NK-92 treated with Interleukin-12 subunit alpha and Interleukin-12 subunit beta, amount 100 ng/mL, for 24 hours (cell line): ENCODE measurements around the gene DPH6.
"Not testable (repeated sequence)": the region's sequence is repeated elsewhere in the genome, so short reads cannot be mapped to it uniquely, and the experiment has no call there.

Source experiments
- DNase-seq: peaks from one replicate; lab custom pipeline; 2025; lab: John Stamatoyannopoulos, UW

DPH6 gene

DNA sequence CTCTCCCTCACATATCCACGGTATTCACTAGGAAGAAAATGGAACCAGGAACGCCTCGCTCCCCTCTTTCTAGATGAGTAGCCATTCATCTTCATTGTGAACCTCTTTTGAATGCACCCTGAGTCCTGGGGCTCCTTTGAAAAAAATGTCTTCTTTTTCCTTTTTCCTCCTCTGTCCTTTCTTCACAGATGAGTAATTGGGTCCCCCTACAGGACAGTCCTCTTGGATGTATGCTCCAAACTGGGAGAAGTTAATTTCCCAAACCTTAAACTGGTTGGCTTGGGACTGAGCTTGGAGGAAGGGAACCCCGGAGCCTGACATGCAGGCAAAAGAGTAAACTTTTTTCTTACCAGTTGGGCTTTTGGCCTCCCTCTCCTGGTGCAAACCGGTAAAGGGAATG lies 108.8 kb downstream of the DPH6 start:
- no peak for DNase-seq

DNA sequence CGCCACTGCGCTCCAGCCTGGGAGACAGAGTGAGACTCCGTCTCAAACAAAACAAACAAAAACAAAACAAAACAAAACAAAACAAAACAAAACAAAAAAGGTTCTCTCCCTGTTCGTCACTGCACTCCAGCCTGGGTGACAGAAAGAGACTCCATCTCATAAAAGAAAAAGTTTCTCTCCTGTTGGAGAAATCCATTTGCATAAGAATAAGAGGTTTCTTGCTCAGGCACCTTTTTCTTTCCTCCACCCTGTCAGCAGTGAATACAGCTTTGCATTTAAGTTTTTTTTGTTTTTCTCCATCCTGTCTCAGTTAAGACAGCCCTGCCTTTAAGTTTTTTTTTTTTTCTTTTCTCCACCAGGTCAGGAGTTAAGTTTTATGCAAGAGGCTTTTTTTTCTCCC lies 109.5 kb downstream of the DPH6 start:
- no peak for DNase-seq

DNA sequence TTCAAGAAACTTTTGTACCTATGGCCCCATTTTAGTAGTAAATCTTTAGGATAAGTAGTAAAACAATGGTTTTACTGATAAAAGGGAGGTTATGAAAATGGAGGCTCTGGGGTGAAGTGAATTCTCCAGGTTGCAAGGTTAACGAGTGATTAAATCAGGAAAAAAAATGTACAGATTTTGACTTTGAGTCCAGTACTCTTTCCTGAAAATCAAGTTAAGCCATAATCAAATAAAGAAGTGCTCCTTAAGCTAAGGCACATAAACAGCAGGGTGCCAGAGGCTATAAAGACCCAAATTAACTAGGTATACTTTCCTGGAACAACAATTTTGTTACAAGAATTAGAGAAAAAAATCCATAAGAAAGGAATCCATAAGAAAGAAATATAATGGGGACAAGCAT lies 114.7 kb downstream of the DPH6 start:
- DNase-seq = no peak

DNA sequence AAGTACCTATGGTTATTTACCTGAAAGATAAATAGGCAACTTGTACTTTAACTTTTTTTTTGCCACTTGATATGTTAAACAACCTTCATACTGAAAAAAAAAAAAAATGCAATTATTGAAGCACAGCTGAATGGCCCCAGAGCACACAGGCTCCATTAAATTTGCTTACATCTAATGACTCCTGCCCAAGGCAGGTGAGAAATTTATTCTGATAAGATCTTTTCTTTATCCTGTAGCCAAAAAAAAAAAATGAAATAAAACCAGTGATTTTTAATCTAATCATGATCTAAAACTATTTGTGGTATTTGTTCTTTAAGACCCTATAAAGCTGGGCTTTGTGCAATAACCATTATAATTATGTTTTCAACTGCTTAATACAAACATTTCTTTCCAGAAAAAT lies 115.7 kb downstream of the DPH6 start:
- DNase-seq = no peak

DNA sequence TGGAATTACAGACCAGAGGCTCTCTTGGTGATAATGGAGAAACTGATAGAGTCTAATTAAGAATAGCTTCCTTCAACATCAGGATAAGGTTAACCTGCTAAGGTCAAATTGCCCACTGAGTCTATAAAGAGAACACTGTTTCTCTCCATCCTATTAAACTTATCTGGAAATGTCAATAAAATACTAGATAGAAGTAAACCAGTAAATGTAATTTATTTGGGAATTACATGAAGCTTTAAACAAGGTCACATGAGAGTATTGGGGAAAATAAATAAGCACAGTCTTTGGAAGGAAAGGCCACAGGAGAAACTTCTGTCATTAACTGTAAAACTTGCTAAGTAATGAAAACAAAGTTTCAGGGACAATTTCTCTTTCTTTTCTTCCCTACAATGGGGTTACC lies 118.5 kb downstream of the DPH6 start:
- DNase-seq = no peak

DNA sequence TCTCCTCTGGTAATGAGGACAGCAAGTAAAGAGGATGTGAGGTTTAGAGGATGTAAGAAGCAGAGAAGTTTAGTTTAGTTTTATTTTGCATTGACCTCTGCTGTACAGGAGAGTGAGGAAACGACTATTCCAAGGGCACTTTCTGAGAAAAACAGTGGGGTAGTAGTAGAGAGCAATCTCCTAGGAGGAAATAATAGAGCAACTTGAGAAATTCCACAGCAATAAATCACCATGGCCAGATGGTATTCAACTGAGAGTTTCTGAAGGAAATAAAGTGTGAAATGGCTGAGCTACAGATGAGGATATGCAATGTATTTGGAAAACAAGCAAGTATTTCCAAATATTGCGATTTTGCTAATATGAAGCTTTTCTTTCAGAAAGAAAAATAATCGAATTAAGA lies 118.9 kb downstream of the DPH6 start:
- DNase-seq = no peak

DNA sequence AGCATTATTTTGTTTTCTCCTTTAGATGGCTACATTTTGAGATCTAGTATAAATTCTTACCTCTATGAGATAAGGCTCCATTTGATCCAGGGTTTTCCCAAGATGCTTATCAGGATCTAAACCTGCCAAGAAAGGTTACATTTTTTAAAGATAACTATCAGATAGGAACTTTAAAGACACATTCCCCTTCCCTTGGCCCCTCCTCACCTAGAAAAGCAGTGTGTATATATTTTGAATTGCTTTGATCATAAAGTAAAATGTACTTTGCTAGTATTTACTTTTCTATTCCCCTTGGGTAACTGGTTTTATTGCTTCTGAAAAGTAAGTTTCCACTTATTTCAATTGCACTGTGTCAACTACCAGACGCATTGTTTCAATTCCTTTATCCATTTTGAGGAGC lies 135.2 kb downstream of the DPH6 start:
- no peak for DNase-seq

DNA sequence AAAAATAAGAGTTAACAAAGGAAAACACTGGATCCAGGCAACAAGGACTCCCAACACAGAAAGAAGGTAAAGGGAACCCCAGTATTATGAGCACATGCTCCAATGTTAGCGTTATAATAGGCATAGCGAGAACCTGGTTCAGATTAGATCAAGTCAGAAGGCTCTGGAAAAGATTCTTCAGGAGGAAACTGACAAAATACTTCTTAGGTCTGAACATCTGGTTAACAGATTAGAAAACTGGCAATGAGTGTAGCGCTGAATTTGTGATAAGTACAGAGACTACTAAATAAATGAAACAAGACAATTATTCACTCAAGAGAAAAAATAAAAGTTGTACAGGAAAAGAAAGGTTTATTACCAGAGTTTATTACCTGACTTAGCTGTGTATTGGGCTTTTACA lies 146.1 kb downstream of the DPH6 start:
- DNase-seq = no peak

DNA sequence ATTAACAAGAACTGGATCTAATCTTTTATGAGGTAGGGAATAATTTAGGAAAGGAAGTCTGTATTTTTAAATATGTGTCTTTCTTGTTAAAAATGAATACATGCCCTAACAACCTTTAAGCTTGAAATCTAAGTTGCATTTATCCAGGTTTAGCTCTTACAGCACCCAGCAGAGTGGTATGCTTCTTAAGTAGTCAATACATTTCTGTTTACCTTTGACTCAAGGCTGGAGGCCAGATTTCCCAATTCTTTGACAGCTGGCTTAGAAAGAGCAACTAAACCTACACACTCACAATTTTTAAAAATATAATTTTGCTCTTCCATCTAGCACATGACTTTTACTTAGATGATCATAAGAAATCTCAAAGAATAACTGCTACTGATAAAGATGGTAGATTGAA lies 148.9 kb downstream of the DPH6 start:
- no peak for DNase-seq

DNA sequence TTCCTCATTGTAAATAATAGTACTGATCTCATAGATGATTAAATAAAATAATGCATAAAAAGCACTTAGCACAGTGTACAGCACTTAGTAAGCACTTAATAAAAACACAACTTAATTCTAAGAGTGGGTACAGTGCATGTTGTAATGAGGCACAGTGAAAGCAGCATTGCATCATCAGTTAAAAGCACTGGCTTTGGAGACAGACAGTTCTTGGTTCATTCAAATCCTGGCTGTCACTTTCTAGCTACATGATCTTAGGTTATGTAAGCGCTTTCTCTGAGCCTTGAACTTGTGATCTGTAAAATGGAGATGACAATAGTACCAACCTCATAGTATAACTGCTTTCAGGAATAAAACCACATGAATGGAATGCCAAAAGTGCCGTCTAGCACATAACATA lies 151.5 kb downstream of the DPH6 start:
- no peak for DNase-seq

DNA sequence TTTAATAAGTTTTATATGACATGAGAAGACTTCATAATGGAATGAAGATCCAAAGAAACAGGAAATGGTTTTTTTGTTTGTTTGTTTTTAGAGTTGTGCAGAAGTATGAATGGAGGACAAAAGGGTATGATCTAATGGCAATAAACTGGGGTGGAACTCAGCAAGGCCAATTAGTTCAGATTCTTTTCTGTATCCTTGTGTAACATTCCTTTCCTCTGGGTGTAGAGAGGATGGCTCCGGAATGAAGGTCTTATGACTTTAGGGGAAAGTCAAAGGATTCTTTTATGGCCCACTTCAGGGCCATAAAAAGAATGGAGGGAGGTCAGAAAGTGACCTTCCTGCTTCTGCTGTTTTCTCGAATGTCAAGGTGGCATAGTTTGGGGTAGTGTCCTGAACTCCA lies 152.6 kb downstream of the DPH6 start:
- no peak for DNase-seq

DNA sequence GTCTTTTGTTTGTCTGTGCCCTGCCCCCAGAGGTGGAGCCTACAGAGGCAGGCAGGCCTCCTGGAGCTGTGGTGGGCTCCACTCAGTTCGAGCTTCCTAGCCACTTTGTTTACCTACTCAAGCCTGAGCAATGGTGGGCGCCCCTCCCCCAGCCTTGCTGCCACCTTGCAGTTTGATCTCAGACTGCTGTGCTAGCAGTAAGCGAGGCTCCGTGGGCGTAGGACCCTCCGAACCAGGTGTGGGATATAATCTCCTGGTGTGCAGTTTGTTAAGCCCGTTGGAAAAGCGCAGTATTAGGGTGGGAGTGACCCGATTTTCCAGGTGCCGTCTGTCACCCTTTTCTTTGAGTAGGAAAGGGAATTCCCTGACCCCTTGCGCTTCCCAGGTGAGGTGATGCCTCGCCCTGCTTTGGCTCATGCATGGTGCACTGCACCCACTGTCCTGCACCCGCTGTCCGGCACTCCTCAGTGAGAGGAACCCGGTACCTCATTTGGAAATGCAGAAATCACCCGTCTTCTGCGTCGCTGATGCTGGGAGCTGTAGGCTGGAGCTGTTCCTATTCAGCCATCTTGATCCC lies 154.5 kb downstream of the DPH6 start:
- DNase-seq = not testable (repeated sequence)

DNA sequence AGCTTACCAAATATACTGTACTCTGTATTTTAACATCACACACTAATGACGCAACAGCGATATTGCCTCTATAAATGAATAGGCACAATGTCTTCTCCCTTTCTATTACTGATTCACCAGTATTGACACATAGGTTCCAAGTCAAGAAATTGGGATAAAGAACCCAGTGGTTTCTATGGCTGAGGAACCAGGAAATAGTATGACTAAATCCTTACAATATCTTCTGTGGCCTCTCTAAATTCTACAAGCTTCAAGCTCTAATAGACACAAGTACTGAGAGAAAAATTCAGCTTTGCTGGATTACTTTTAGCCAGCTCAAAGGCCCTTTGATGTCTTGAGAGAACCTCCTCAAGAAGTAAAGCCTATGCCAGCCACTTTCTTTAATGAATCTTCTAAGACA lies 162.5 kb downstream of the DPH6 start:
- DNase-seq = no peak

DNA sequence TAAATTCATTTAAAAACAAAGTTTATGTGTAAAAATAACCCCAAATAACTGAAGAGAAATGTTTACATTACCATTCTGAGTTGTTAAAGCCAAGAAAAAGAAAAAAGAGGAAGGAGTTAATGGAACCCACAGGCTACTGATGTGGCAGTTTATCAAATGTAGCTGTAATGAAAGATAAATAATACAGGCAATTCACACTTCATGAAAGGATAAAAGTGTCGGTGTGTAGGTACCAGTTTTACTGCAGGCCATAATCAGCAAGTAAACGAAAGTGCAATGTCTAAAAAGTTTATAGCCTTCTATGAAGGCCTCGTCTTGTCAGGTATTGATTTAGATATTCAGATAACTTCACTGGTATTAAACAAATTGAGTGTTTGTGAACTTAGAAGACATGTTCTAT lies 164.6 kb downstream of the DPH6 start:
- DNase-seq = no peak

DNA sequence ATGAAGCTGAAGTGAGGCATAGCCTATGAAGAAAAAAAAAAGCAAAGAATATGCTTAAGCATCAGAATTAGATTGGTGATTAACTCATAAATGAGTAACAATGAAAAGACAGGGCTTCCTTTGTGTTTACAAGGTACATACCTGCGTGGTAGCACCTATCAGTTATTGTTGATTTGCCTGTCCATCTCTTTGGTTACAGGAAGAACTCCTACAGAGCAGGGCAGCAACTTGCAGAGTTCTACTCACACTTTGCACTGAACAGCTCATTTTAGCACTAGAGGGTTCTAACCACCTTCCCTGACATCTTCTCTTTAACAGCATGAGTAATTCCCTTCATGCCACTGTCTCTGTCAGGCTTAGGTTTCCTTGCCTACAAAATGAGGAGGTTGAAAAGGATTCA lies 166.0 kb downstream of the DPH6 start:
- no peak for DNase-seq

DNA sequence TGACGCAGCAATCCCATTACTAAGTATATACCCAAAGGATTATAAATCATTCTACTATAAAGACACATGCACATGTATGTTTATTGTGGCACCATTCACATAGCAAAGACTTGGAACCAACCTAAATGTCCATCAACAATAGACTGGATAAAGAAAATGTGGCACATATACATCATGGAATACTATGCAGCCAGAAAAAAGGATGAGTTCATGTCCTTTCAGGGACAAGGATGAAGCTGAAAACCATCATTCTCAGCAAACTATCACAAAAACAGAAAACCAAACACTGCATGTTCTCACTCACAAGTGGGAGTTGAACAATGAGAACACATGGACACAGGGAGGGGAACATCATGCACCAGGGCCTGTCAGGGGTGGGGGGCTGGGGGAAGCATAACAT lies 167.5 kb downstream of the DPH6 start:
- DNase-seq = not testable (repeated sequence)

DNA sequence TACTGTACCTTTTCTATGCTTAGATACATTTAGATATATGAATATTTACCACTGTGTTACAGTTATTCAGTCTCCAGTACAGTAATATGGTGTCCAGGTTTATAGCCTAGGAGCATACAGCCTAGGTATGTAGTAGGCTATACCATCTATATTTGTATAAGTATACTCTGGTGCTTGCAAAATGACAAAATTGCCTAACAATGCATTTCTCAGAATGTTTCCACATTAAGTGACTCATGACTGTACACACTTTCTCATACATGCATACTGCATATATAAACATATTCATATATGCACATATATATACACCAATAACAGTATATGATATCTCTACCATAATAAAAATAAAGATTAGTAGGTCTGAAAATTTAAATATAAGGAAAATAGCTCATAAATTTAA lies 169.3 kb downstream of the DPH6 start:
- DNase-seq = no peak

DNA sequence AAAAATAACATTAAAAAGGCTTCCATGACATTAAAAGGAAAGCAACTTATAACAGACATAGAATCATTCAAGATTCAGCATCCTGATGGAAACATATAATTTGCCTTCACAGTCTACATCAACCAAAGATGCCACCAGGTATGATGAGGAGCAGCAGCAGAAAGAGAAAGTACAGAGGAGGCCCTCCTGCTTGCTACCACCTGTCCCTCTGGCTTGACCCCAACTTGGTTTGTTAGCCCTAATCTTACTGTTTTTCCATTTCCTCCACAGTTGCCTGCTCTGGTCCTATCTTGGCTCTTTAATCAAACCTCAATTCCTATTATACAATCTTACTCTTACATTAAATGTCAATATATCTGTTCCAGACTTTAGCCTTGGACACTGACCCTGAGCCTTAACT lies 171.3 kb downstream of the DPH6 start:
- no peak for DNase-seq

DNA sequence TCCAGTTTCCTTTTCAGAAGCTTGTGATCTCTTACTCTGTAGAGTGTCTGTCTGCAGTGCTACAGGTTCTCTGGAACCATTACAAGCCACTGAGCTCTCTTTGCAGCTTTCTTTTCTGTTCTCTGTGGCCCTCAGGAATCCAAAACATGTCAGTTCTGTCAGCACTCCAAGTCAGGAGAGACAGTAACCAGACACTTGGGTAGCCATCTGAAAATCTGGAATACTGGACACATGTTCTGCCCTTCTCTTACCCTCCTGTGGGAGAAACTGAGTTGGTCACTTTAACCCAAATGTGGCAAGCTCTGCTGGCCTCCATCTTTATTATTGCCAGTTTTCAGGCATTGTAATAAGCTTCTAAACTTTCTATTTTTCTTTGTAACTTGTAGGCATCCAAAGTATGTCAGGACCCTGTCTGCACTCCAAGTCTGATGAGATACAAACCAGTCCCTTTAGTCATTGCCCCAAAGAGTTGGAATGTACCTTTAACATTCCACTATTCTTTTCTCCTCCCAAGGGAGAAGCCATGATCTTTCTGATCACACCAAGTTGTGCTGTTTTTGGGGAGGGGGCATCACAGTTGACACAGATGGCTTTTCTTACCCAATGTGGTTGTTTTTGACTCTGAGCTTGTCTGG lies 183.7 kb downstream of the DPH6 start:
- no peak for DNase-seq

DNA sequence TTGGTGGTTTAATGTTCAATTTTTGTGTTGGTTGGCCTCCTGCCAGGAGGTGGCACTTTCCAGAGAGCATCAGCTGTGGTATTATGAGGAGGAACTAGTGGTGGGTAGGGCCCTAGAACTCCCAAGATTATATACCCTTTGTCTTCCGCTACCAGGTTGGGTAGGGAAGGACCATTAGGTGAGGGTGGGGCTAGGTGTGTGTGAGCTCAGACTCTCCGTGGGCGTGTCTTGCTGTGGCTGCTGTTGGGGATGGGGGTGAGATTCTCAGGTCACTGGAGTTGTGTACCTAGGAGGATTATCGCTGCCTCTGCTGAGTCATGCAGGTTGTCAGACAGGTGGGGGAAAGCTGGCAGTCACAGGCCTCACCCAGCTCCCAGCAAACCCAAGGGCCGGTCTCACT lies 187.1 kb downstream of the DPH6 start:
- no peak for DNase-seq

DNA sequence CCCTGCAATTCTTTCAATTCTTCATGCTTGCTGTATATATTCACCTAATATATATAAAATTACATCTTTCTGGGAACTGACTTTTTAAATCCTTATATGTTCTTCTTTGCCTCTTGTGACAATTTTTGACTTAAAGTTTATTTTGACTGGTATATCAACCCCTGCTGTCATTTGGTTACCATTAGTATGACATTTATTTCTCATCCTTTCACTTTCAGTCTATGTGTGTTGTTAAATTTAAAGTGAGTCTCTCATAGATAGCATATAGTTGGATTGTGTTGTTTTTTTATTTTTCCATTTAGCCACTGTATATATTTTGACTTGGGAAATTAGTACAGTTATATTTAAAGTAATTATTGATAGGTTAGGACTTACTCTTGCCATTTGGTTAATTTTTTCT lies 194.9 kb downstream of the DPH6 start:
- no peak for DNase-seq

DNA sequence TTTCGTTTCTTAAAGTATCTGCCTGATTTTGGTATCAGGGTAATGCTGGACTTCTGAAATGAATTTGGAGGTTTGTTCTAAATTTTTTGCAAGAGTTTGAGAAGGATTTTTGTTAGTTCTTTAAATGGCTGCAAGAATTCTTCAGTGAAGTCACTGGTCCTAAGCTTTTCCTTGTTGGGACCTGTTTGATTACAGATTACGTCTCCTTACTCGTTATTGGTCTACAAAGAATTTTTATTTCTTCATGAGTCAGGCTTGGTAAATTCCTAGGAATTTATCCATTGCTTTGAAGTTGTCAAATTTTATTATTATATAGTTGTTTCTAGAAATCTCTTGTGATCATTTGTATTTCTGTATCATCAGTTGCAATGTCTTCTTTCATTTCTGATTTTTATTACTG lies 196.0 kb downstream of the DPH6 start:
- no peak for DNase-seq

DNA sequence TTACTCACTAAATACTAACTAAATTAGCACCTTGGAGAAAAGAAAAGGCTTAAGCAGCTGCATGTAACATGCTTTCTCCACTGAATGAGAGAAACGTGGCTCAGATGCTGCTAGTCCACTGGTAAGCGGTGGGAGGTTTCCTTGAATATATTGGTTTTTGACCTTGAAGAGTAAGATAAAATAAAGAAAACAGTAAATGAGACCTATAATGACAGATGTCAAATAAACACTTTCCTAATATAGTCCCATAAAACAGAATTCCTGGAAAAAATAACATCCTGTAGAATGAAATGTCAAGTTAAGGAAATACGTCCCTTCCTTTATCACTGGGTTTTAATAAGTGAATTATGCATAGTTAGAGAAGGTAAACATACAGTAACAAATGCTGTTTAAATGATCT lies 215.0 kb downstream of the DPH6 start:
- no peak for DNase-seq

DNA sequence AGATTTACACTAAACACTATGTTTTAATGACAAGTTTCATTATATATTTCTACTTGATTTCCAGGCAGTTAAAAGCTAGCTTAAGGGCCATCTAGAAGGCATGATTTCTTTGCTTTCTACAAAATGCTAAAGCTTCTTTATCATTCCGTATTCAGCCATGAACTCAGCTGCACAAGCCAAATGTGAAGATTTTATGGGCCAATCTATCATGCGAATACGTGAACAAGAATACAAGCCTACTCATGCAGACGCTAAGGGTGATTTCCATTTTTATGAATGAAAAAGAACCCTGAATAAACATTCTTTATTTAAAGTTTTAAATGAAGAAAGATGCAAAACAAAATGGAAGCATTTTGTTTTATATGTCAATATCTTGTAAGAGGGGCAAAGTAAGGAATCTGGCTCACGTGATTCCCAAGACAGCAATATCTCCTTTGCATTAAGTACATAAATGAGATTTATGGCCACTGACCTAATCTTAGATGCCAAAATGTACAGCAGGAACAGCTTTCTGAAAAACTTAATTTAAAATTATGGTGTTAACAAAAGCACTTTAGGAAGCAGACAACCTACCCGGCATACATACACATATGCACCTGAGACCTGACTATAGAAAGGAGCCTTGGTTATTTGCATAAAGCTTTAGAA lies 215.8 kb downstream of the DPH6 start:
- no peak for DNase-seq
